Measurements from ENCODE around the gene PAM.

DNA sequence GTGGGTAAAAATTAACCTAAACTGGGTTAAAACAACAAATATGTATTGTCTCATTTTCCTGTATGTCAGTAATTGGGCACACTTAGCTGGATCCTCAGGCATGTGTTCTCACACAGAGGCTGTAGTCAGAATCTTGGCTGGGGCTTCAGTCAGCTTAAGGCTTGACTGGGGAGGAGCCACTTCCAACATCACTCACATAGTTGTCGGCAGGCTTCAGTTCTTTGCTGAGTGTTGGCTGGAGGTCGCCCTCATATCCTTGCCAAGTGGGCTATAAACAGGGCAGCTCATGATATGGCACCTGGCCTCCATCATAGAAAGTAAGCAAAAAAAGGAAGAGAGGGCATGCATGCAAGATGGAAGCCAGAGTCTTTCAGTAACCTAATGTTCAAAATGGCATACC, 191.9 kb downstream of the PAM start:
- TF ChIP-seq GATA2 (IDR thresholded peaks at IDR 0.05; ENCODE audit: low read depth, low read length) (no peak), GATA3 (IDR thresholded peaks at IDR 0.05; ENCODE audit: low read depth, low read length) (no peak)
